Measurements from ENCODE around the gene MAN2A1.

Gene MAN2A1

DNA sequence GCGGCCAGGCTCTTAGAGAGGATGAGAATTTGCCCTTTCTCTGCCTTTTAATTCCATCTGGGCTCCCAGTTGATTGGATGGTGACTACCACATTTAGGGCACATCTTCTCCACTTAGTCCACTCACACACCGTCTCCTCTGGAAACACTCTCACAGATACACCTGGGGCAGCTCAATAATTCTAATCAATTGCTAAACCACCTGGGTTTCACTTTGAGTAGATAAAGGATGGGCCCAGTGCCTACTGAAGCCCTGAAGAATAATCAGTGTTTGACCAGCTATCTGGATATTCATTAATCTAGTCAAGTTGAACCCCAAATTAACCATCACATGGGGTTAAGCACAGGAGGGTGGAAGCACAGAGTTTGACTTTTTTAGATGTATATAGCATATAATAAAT, 19.1 kb downstream of the MAN2A1 start:
- no peak for DNase-seq

DNA sequence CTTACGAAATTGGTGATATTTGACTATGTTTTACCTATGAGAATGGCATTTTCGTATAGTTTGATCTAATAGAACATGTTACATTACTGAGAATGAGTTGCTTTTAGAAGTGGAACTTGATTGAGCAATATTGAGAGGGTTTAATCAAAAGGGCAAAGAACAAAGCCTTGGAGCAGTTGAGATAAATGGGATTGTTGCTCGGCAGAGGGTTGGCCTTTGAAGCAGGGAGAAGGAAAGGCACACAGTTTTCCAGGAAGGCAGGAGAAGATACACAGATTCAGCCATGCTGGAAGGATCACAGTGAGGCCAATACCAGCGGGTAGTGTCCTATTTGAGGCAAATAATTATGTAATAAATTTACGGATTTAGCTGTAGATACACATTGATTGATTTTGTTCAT, 19.5 kb downstream of the MAN2A1 start:
- no peak for DNase-seq

GRCh38 chr5:109711673-109712072, 21.9 kb downstream of the MAN2A1 start:
- DNase-seq, result no peak

DNA sequence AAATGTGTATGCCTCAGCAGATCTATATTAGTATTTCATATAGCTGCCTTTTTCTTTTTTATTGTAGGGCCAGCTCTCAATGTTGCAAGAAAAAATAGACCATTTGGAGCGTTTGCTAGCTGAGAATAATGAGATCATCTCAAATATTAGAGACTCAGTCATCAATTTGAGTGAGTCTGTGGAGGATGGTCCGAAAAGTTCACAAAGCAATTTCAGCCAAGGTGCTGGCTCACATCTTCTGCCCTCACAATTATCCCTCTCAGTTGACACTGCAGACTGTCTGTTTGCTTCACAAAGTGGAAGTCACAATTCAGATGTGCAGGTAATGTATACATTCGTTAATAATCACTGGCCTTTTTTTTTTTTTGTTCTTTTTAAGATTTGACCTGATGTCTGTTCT, 23.7 kb downstream of the MAN2A1 start:
- DNase-seq, result no peak

- no peak for DNase-seq
These were observed 24.9 kb downstream of the MAN2A1 start for GRCh38 chr5:109714592-109714991.

- no peak for DNase-seq
These were observed 28.5 kb downstream of the MAN2A1 start for GRCh38 chr5:109718216-109718615.

DNA sequence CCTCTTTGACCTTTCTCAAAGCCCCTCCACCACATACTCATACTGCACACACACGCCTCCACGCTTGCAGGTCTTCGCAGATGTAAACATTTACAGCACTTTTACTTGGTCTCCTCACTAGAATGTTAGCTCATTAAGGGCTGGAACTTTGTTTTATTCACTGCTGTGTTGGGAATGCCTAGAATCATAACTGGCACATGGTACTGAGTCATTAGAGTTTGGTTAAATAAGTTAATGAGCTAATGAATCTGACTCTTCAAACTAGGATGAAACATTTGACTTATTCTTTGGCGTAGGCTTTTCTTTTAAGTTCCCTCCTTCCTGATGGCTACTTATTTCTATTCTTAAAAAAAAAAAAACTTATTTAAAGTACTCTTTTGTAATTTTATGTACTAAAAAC, 28.9 kb downstream of the MAN2A1 start:
- no peak for DNase-seq

- no peak for DNase-seq
These were observed 30.3 kb downstream of the MAN2A1 start for GRCh38 chr5:109719978-109720377.

- DNase-seq, result no peak
These were observed 32.0 kb downstream of the MAN2A1 start for GRCh38 chr5:109721741-109722140.

DNA sequence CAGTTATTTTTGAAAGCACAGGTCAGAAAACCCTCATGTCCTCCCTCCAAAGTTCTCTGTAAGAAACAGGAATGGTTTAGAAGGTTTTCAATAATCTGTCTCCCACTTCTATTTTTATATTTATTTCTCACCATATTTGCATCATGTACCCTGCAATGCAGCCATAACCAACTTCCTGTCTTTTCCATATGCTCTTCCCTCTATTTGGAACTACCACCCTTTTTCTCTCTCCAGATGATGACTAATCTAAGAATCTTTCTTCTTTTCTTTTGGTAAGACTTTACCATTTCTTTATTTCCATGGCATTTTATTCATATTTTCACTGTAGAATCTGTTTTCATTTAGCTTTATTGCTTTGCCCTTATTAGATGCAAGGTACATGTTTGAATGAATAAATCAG, 33.9 kb downstream of the MAN2A1 start:
- DNase-seq, result no peak

DNA sequence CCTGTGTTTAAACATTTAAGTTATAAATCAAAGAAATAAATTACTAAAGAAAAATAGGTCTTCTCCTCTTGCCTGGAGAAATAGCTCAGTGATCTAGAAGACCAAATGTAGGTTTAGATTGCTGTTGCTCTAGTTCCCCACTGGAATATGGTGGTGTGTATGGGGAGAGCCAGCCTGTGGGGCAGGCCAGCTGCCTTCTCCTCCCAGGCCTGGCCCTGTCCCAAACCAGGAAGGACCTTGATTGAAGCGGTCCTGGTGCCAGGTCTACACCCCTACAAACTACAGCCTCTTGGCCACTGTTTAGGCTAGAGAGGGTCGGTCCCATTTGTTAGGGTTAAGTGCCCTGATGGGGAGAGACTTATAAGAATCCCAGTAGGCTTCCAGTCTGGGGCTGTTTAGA, 35.4 kb downstream of the MAN2A1 start:
- no peak for DNase-seq

DNA sequence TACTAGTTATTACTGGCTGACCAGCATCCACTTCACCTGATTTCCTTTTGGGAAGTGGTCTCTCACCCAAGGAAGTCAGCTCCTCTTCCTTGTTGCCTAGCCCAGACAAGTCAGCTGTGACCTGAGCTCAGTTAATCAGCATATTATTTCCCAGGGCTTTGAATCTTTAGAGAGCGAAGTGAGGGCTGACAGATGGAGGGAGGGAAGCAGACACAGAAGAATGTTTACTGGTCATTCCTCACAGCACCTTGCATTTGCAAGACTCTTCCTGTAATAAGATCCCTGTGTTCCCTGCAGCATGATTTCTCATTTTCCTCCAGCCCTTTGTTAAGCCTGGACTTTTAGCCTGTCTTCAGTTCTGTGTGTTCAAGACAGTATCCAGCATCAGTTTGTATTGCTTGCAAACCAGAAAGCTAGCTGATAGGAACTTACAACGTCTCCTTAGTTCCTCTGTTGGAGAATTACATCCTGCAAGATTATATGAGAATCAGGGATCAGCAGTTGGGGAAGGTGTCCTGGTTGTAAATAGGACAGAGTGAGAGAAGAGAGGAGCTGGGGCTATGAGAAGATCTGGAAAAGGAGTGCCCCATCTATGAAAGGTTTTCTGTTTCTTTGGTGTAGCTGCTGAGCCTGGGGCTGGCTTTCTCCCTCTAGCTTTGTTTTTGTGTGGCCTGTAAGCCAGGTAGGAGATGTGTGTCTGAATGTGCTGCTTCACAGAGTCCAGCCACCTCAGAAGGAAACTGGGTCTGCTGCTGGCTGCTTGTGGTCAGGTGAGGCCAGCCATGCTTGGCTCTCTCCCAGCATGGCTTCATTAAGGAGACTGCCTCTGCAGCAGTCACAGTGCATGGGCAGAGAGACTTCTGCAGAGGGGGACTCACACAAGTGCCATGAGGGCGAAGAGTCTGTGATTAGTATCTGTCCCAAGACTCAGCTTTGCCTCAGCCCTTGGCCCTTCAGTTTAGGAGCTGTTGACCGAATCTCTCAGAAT, 50.3 kb downstream of the MAN2A1 start:
- DNase-seq, result no peak

DNA sequence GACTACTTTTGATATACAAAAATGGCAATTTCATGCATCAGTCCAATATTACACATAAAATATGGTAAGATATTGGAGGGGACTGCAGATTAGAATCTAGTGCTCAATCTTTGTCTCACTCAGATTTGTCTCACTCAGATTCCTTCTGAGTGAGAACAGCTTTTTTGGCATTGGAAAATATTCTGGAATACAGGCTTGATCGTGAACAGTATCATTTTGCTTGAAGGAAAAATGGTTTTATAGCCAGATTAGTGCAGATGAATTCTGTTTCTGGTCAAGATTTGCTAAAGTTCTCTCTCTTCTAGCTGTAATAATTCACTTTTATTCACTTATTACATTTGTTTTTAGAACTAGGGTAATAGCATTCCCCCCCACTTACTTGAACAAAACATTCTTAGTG, 51.2 kb downstream of the MAN2A1 start:
- DNase-seq, result no peak

GRCh38 chr5:109741390-109741789, 51.7 kb downstream of the MAN2A1 start:
- DNase-seq, result no peak

- DNase-seq, result no peak
These were observed 53.4 kb downstream of the MAN2A1 start for GRCh38 chr5:109743041-109743531.

GRCh38 chr5:109743770-109744212, 54.1 kb downstream of the MAN2A1 start:
- DNase-seq, result no peak

DNA sequence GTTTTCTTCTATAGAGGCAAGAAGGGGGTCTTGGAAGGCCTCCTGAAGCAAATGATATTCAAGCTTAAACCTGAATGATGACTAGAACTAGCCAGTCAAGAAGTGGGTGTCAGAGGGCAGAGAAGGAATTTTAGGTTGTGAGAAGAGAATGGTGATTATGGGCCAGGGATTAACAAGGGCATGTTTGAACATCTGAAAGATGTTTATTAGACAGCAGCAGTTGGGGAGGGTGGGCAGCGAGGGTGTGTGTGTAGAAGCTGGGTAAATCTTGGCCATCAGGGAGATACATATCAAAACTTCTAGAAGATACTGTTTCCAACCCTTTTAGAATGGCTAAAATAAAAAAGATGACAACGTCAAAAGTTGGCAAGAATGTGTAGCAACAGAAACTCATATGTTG, 54.5 kb downstream of the MAN2A1 start:
- DNase-seq, result no peak

DNA sequence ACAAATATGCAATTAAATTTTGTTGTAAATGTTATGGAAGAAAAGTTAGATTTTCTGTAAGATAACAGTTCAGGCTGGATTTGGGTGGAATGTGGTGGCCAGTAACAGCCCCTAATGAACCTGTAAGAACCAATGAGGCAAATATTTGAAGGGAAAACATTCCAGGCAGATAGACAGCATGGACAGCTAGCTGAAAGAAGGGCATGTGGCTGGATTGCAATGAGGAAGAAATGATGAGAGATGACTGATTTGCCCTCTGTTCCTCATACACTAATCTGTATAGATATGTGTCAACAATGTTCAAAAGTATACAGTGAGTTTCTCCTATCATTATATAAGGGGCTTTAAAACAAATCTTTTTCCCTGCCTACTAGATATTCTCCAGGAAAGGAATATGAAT, 58.8 kb downstream of the MAN2A1 start:
- DNase-seq, result no peak

DNA sequence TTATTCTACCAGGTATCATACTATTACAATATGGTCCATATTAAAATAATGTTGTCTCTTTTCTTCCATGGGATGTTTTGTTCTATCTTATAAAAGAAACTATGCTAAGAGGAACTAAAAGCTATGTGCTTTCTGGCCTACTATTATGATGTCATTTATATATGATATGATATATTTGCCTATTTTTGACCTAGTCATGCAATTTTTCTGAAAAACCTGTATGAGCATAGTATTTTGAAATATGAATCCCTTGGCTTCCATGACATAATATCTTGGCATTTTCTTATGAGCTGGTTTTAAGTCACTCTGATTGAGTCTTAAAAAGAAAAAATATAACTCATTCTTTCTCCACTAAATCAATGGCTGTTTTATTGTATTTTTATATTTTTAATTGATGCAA, 60.7 kb downstream of the MAN2A1 start:
- DNase-seq, result no peak

DNA sequence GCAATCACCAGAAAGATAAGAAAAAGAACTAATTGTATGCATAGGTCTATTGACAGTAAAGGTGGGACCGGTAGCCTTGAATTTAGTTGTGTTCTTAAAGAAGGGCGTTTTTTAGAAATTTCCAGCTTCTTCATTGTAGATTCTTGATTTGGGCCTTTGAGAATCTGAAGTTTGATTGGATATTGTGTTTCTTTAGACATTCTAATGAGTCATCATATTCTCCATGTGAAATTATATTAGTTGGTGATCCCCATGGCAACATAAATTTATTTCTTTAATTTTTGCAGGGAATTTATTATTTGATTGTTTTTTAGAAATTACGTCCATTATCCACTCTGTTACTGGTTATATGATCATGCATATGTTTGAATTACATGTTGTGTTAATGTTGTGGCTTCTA, 63.6 kb downstream of the MAN2A1 start:
- DNase-seq, result no peak

- DNase-seq, result no peak
These were observed 64.6 kb downstream of the MAN2A1 start for GRCh38 chr5:109754319-109754718.

GRCh38 chr5:109755761-109756160, 66.0 kb downstream of the MAN2A1 start:
- DNase-seq, result no peak

GRCh38 chr5:109756543-109757185, 66.9 kb downstream of the MAN2A1 start:
- no peak for DNase-seq

GRCh38 chr5:109757490-109757889, 67.8 kb downstream of the MAN2A1 start:
- no peak for DNase-seq
